IMR-90 (cell line): Measurements from ENCODE around the gene TMEM218. TPM values are rescaled to one million over a fixed set of nuclear protein-coding genes. Genes with fewer than 3 reads are reported as not detected.

Experiments used
- ATAC-seq: fragments of 200-7000 bp; cut with Tn5 transposase; 2 replicates; pipeline ENCODE4 v1.9.1; 2020; ENCODE audit warnings: low read depth, mild to moderate bottlenecking, moderate library complexity
- BruUV-seq: library from RNA; stranded (reverse); fragments of 400-500 nt; replicated peaks from 2 replicates; lab custom pipeline; 2021; lab: Mats Ljungman, UMichigan
- CTCF ChIA-PET: fragments of 300-600 bp; formaldehyde crosslinking; extraction: SDS; loops from one replicate; lab custom pipeline; 2021; ENCODE audit warnings: antibody characterized with exemption; lab: Yijun Ruan, JAX
- POLR2A ChIA-PET: fragments of 300-600 bp; sonication (Branson Sonifier 250); formaldehyde crosslinking; loops from one replicate; lab custom pipeline; 2022; ENCODE audit warnings: antibody characterized with exemption; ENCODE audit not compliant: unreplicated experiment; lab: Charles Lee
- DNase-seq: peaks from one replicate; pipeline ENCODE4 v3.0.0; 2013
- H2AFZ ChIP-seq: replicated peaks from 2 replicates; pipeline ENCODE3; 2013; ENCODE audit warnings: low read length, mild to moderate bottlenecking; ENCODE audit not compliant: poor library complexity
- H2AK5ac ChIP-seq: 2 replicates; pipeline ENCODE4 v1.6.1; 2013; ENCODE audit warnings: low read depth, low read length, inconsistent platforms
- H2AK9ac ChIP-seq: replicated peaks from 2 replicates; pipeline ENCODE3; 2013; ENCODE audit warnings: mild to moderate bottlenecking, low read depth, low read length, moderate library complexity; ENCODE audit not compliant: poor library complexity
- H2BK120ac ChIP-seq: 2 replicates; pipeline ENCODE4 v1.6.1; 2013; ENCODE audit warnings: low read depth, low read length, inconsistent platforms
- H2BK15ac ChIP-seq: 3 replicates; pipeline ENCODE4 v1.6.1; 2013; ENCODE audit warnings: low read depth, low read length, inconsistent platforms
- H2BK20ac ChIP-seq: 2 replicates; pipeline ENCODE4 v1.6.1; 2013; ENCODE audit warnings: low read depth, mild to moderate bottlenecking, inconsistent platforms, low read length, moderate library complexity
- H2BK5ac ChIP-seq: 2 replicates; pipeline ENCODE4 v1.6.1; 2013; ENCODE audit warnings: mild to moderate bottlenecking, low read depth, low read length, inconsistent platforms; ENCODE audit not compliant: poor library complexity, severe bottlenecking
- H3K14ac ChIP-seq: replicated peaks from 2 replicates; pipeline ENCODE4 v1.6.1; 2013; ENCODE audit warnings: low read depth, low read length, inconsistent platforms
- H3K18ac ChIP-seq: 2 replicates; pipeline ENCODE4 v1.6.1; 2013; ENCODE audit warnings: low read depth, low read length, control low read depth
- H3K23ac ChIP-seq: 2 replicates; pipeline ENCODE4 v1.6.1; 2013; ENCODE audit warnings: low read depth, low read length, inconsistent platforms
- H3K27ac ChIP-seq: 2 replicates; pipeline ENCODE4 v1.5.1; 2013; ENCODE audit warnings: mild to moderate bottlenecking, control low read depth, low read length; ENCODE audit not compliant: insufficient read depth
- H3K27me3 ChIP-seq: 2 replicates; pipeline ENCODE4 v1.6.1; 2013; ENCODE audit warnings: low read length; ENCODE audit not compliant: control insufficient read depth, insufficient read depth
- H3K36me3 ChIP-seq: 2 replicates; pipeline ENCODE4 v1.6.1; 2013; ENCODE audit warnings: low read length, mixed read lengths; ENCODE audit not compliant: control insufficient read depth, insufficient read depth
- H3K4ac ChIP-seq: 2 replicates; pipeline ENCODE4 v1.6.1; 2013; ENCODE audit warnings: low read depth, low read length, inconsistent platforms
- H3K4me1 ChIP-seq: 2 replicates; pipeline ENCODE4 v1.6.1; 2013; ENCODE audit warnings: low read length, mixed read lengths; ENCODE audit not compliant: control insufficient read depth, insufficient read depth
- H3K4me2 ChIP-seq: 2 replicates; pipeline ENCODE4 v1.6.1; 2013; ENCODE audit warnings: low read depth, mild to moderate bottlenecking, control low read depth, low read length, moderate library complexity
- H3K4me3 ChIP-seq: 2 replicates; pipeline ENCODE4 v1.5.1; 2013; ENCODE audit warnings: low read depth, mild to moderate bottlenecking, control low read depth, low read length, moderate library complexity; ENCODE audit not compliant: insufficient read depth
- H3K56ac ChIP-seq: 2 replicates; pipeline ENCODE4 v1.6.1; 2013; ENCODE audit warnings: low read length, inconsistent platforms; ENCODE audit not compliant: insufficient read depth; ENCODE audit errors: extremely low read depth
- H3K79me1 ChIP-seq, 2 experiments: 2 replicates each; pipeline ENCODE4 v1.6.1; 2013; ENCODE audit warnings: low read length in 2 of 2, inconsistent platforms in 1 of 2, low read depth in 1 of 2
- H3K9ac ChIP-seq: 2 replicates; pipeline ENCODE4 v1.6.1; 2013; ENCODE audit warnings: low read depth, low read length, control low read depth
- H3K9me1 ChIP-seq: 2 replicates; pipeline ENCODE4 v1.6.1; 2013; ENCODE audit warnings: low read length, inconsistent platforms; ENCODE audit not compliant: insufficient read depth
- H3K9me3 ChIP-seq: 2 replicates; pipeline ENCODE4 v1.6.1; 2013; ENCODE audit warnings: low read length; ENCODE audit not compliant: control insufficient read depth, insufficient read depth
- H4K20me1 ChIP-seq: 2 replicates; pipeline ENCODE4 v1.6.1; 2013; ENCODE audit warnings: low read length, inconsistent platforms; ENCODE audit not compliant: insufficient read depth
- H4K5ac ChIP-seq: 2 replicates; pipeline ENCODE4 v1.6.1; 2013; ENCODE audit warnings: mild to moderate bottlenecking, low read depth, low read length, control low read depth
- H4K8ac ChIP-seq, 2 experiments: 2 replicates each; pipeline ENCODE4 v1.6.1; 2013; ENCODE audit warnings: low read depth in 2 of 2, low read length in 2 of 2, control low read depth in 1 of 2, inconsistent platforms in 1 of 2
- H4K91ac ChIP-seq: 2 replicates; pipeline ENCODE4 v1.6.1; 2013; ENCODE audit warnings: low read depth, low read length, inconsistent platforms; ENCODE audit not compliant: insufficient read depth
- BHLHE40 ChIP-seq: fragments of 150-350 bp; IDR thresholded peaks from 2 replicates; pipeline ENCODE4 v1.6.1; 2016; ENCODE audit warnings: mild to moderate bottlenecking, low read depth, low read length
- CEBPB ChIP-seq: IDR thresholded peaks from 2 replicates; pipeline ENCODE4 v1.6.1; 2012; ENCODE audit warnings: low read depth, low read length, improper control_type of control experiment
- CHD1 ChIP-seq: IDR thresholded peaks from 2 replicates; pipeline ENCODE4 v1.6.1; 2012; ENCODE audit warnings: low read depth, low read length, improper control_type of control experiment
- FOS ChIP-seq: fragments of 150-350 bp; IDR thresholded peaks from 2 replicates; pipeline ENCODE4 v1.6.1; 2016; ENCODE audit warnings: low read depth, low read length
- MAFK ChIP-seq: IDR thresholded peaks from 2 replicates; pipeline ENCODE4 v1.6.1; 2012; ENCODE audit warnings: low read depth, low read length, improper control_type of control experiment
- MAZ ChIP-seq: IDR thresholded peaks from 2 replicates; pipeline ENCODE4 v1.6.1; 2012; ENCODE audit warnings: low read depth, mild to moderate bottlenecking, low read length, improper control_type of control experiment, moderate library complexity, borderline replicate concordance
- MXI1 ChIP-seq: IDR thresholded peaks from 2 replicates; pipeline ENCODE4 v1.6.1; 2012; ENCODE audit warnings: low read depth, mild to moderate bottlenecking, low read length, moderate library complexity, borderline replicate concordance
- NFE2L2 ChIP-seq: fragments of 150-350 bp; IDR thresholded peaks from 2 replicates; pipeline ENCODE4 v1.6.1; 2016; ENCODE audit warnings: low read depth, mild to moderate bottlenecking, low read length
- POLR2A ChIP-seq: IDR thresholded peaks from 2 replicates; pipeline ENCODE4 v1.6.1; 2012; ENCODE audit warnings: mild to moderate bottlenecking, low read depth, low read length
- RAD21 ChIP-seq: IDR thresholded peaks from 2 replicates; pipeline ENCODE4 v1.6.1; 2012; ENCODE audit warnings: low read length, improper control_type of control experiment
- RCOR1 ChIP-seq: IDR thresholded peaks from 2 replicates; pipeline ENCODE4 v1.6.1; 2012; ENCODE audit warnings: mild to moderate bottlenecking, low read length, improper control_type of control experiment; ENCODE audit not compliant: insufficient replicate concordance
- RFX5 ChIP-seq: IDR thresholded peaks from 2 replicates; pipeline ENCODE4 v1.8.0; 2012; ENCODE audit warnings: low read depth, mild to moderate bottlenecking, low read length, moderate library complexity
- SMC3 ChIP-seq: fragments of 150-350 bp; IDR thresholded peaks from 2 replicates; pipeline ENCODE4 v1.6.1; 2016; ENCODE audit warnings: low read depth, mild to moderate bottlenecking, antibody characterized with exemption, low read length, moderate library complexity
- USF2 ChIP-seq: fragments of 150-350 bp; IDR thresholded peaks from 2 replicates; pipeline ENCODE4 v1.6.1; 2017; ENCODE audit warnings: mild to moderate bottlenecking, antibody characterized with exemption, low read length, low read depth
- WGBS, 2 experiments: methylation state at CpG; one replicate each; pipeline versions ENCODE4 v1.1.5 to v1.1.7; 2013; ENCODE audit warnings: missing lambda C conversion rate in 2 of 2; ENCODE audit not compliant: insufficient read length in 1 of 2; ENCODE audit errors: extremely low coverage in 2 of 2; 5-methylcytosine and 5-hydroxymethylcytosine counted together
- dilution Hi-C: fragments of 300-500 bp; cut with HindIII; formaldehyde crosslinking; loops from one replicate; pipeline ENCODE4 v1.14.3; 2018; ENCODE audit warnings: low sequenced_read_pairs; ENCODE audit not compliant: unreplicated experiment
- in situ Hi-C: fragments of 300-500 bp; cut with MboI; formaldehyde crosslinking; loops from 3 replicates; pipeline ENCODE4 v1.14.3; 2019; ENCODE audit warnings: low sequenced_read_pairs, inconsistent platforms, mixed read lengths
- intact Hi-C: fragments of 100-400 bp; cut with micrococcal nuclease; formaldehyde crosslinking; loops from 2 replicates; pipeline ENCODE4 v1.10.0; 2022
- polyA plus RNA-seq, 3 experiments: library from polyadenylated mRNA; depleted of rRNA; stranded (reverse); fragments of >200 nt; gene quantifications; 2 replicates each; pipeline ENCODE4 v1.2.3, GENCODE V29; 2012; ENCODE audit warnings: low replicate concordance in 1 of 3
- total RNA-seq: library from RNA; depleted of rRNA; stranded (reverse); fragments of >200 nt; gene quantifications from 2 replicates; pipeline ENCODE4 v1.2.3, GENCODE V29; 2012
- TF ChIP-seq, protein P1 (sequence below): conservative IDR thresholded peaks from 2 replicates; pipeline ENCODE4 v1.5.1; 2012; ENCODE audit warnings: mild to moderate bottlenecking, low read depth, low read length, improper control_type of control experiment
- TF ChIP-seq, protein P2 (sequence below): fragments of 150-350 bp; IDR thresholded peaks from 2 replicates; pipeline ENCODE4 v1.6.1; 2016; ENCODE audit warnings: low read depth, mild to moderate bottlenecking, low read length, moderate library complexity, borderline replicate concordance

The TMEM218 gene
- total and polyA plus RNA-seq, 2 of the 4 experiments (the other 2 are of a cell fraction) = 19.4 to 23.0 TPM

DNA sequence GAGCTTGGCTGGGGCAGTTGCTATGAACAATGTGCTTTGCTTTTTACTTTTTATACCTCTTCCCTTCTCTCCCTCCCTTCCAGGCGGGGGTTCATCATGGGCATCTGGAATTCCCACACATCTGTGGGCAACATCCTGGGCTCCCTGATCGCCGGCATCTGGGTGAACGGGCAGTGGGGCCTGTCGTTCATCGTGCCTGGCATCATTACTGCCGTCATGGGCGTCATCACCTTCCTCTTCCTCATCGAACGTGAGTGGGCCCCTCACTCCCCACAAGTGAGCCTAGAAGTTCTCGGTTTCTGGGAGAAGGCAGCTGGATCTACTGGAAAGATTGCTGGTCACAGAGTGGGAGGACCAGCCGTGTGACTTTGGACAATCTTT, 30.9 kb downstream of the TMEM218 start:
- no TSS peak for BruUV-seq
- H3K18ac ChIP-seq = no peak overlapping the region
- no peak overlapping the region for H2BK120ac ChIP-seq
- WGBS, 2 experiments = 98% methylated on average over 8 of the region's 12 CpGs; no CpG with 5 or more reads in 1 of the 2 experiments
- no peaks in the 10 kb centered on the region for H3K79me1 ChIP-seq
- ATAC-seq (no peak), DNase-seq (no peak)
- no peaks in the 10 kb centered on the region for H3K36me3 ChIP-seq
- H3K4me2 ChIP-seq = no peak overlapping the region
- no peak overlapping the region for H3K4me3 ChIP-seq
- H3K9ac ChIP-seq = no peak overlapping the region
- no peak overlapping the region for H3K4ac ChIP-seq
- H4K20me1 ChIP-seq = no peaks in the 10 kb centered on the region
- no peak overlapping the region for H3K27ac ChIP-seq
- TF ChIP-seq BHLHE40 = no peak
- TF ChIP-seq POLR2A = no peak
- TF ChIP-seq FOS = no peak
- no peak for TF ChIP-seq MAZ
- TF ChIP-seq, protein P1, sequence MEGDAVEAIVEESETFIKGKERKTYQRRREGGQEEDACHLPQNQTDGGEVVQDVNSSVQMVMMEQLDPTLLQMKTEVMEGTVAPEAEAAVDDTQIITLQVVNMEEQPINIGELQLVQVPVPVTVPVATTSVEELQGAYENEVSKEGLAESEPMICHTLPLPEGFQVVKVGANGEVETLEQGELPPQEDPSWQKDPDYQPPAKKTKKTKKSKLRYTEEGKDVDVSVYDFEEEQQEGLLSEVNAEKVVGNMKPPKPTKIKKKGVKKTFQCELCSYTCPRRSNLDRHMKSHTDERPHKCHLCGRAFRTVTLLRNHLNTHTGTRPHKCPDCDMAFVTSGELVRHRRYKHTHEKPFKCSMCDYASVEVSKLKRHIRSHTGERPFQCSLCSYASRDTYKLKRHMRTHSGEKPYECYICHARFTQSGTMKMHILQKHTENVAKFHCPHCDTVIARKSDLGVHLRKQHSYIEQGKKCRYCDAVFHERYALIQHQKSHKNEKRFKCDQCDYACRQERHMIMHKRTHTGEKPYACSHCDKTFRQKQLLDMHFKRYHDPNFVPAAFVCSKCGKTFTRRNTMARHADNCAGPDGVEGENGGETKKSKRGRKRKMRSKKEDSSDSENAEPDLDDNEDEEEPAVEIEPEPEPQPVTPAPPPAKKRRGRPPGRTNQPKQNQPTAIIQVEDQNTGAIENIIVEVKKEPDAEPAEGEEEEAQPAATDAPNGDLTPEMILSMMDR = no peak
- TF ChIP-seq NFE2L2 = no peak
- no peak for TF ChIP-seq CHD1
- no peak for TF ChIP-seq RAD21
- TF ChIP-seq, protein P2, sequence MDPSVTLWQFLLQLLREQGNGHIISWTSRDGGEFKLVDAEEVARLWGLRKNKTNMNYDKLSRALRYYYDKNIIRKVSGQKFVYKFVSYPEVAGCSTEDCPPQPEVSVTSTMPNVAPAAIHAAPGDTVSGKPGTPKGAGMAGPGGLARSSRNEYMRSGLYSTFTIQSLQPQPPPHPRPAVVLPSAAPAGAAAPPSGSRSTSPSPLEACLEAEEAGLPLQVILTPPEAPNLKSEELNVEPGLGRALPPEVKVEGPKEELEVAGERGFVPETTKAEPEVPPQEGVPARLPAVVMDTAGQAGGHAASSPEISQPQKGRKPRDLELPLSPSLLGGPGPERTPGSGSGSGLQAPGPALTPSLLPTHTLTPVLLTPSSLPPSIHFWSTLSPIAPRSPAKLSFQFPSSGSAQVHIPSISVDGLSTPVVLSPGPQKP = no peak
- no peak for TF ChIP-seq MAFK
- no peak for TF ChIP-seq RFX5
- TF ChIP-seq USF2 = no peak
- TF ChIP-seq SMC3 = no peak
- TF ChIP-seq MXI1 = no peak
- TF ChIP-seq CEBPB = no peak
- no peak for TF ChIP-seq RCOR1
- H3K23ac ChIP-seq = no peak overlapping the region
- peaks cover 19% of the 10 kb centered on the region for H3K9me1 ChIP-seq
- no peak overlapping the region for H4K91ac ChIP-seq
- in situ Hi-C loops = no loop called here
- intact Hi-C loops = no loop called here
- ChIA-PET CTCF (no interaction called here), POLR2A (no interaction called here)
- no peak overlapping the region for H2AFZ ChIP-seq
- H2BK20ac ChIP-seq = no peak overlapping the region
- peaks cover 11% of the 10 kb centered on the region for H3K4me1 ChIP-seq
- H3K14ac ChIP-seq = no peak overlapping the region
- no peak overlapping the region for H2BK15ac ChIP-seq
- H2BK5ac ChIP-seq = no peak overlapping the region
- H3K9me3 ChIP-seq = no peaks in the 10 kb centered on the region
- H3K27me3 ChIP-seq = no peaks in the 10 kb centered on the region
- H2AK5ac ChIP-seq = no peak overlapping the region
- no peak overlapping the region for H3K56ac ChIP-seq
- H4K8ac ChIP-seq = no peak overlapping the region
- no peak overlapping the region for H2AK9ac ChIP-seq
- H4K5ac ChIP-seq = no peak overlapping the region
- dilution Hi-C loops = no loop called here
